IMR-90 (cell line): ENCODE results near the gene AMOTL1. TPM values are rescaled to one million over a fixed set of nuclear protein-coding genes. Genes with fewer than 3 reads are reported as not detected.

ENCODE experiments used
- ATAC-seq: fragments of 200-7000 bp; cut with Tn5 transposase; 2 replicates; pipeline ENCODE4 v1.9.1; 2020; ENCODE audit warnings: low read depth, mild to moderate bottlenecking, moderate library complexity
- BruUV-seq: library from RNA; stranded (reverse); fragments of 400-500 nt; replicated peaks from 2 replicates; lab custom pipeline; 2021; lab: Mats Ljungman, UMichigan
- CTCF ChIA-PET: fragments of 300-600 bp; formaldehyde crosslinking; extraction: SDS; loops from one replicate; lab custom pipeline; 2021; ENCODE audit warnings: antibody characterized with exemption; lab: Yijun Ruan, JAX
- POLR2A ChIA-PET: fragments of 300-600 bp; sonication (Branson Sonifier 250); formaldehyde crosslinking; loops from one replicate; lab custom pipeline; 2022; ENCODE audit warnings: antibody characterized with exemption; ENCODE audit not compliant: unreplicated experiment; lab: Charles Lee
- DNase-seq: peaks from one replicate; pipeline ENCODE4 v3.0.0; 2013
- H2AFZ ChIP-seq: replicated peaks from 2 replicates; pipeline ENCODE3; 2013; ENCODE audit warnings: low read length, mild to moderate bottlenecking; ENCODE audit not compliant: poor library complexity
- H2AK5ac ChIP-seq: 2 replicates; pipeline ENCODE4 v1.6.1; 2013; ENCODE audit warnings: low read depth, low read length, inconsistent platforms
- H2AK9ac ChIP-seq: replicated peaks from 2 replicates; pipeline ENCODE3; 2013; ENCODE audit warnings: mild to moderate bottlenecking, low read depth, low read length, moderate library complexity; ENCODE audit not compliant: poor library complexity
- H2BK120ac ChIP-seq: 2 replicates; pipeline ENCODE4 v1.6.1; 2013; ENCODE audit warnings: low read depth, low read length, inconsistent platforms
- H2BK15ac ChIP-seq: 3 replicates; pipeline ENCODE4 v1.6.1; 2013; ENCODE audit warnings: low read depth, low read length, inconsistent platforms
- H2BK20ac ChIP-seq: 2 replicates; pipeline ENCODE4 v1.6.1; 2013; ENCODE audit warnings: low read depth, mild to moderate bottlenecking, inconsistent platforms, low read length, moderate library complexity
- H2BK5ac ChIP-seq: 2 replicates; pipeline ENCODE4 v1.6.1; 2013; ENCODE audit warnings: mild to moderate bottlenecking, low read depth, low read length, inconsistent platforms; ENCODE audit not compliant: poor library complexity, severe bottlenecking
- H3K14ac ChIP-seq: replicated peaks from 2 replicates; pipeline ENCODE4 v1.6.1; 2013; ENCODE audit warnings: low read depth, low read length, inconsistent platforms
- H3K18ac ChIP-seq: 2 replicates; pipeline ENCODE4 v1.6.1; 2013; ENCODE audit warnings: low read depth, low read length, control low read depth
- H3K23ac ChIP-seq: 2 replicates; pipeline ENCODE4 v1.6.1; 2013; ENCODE audit warnings: low read depth, low read length, inconsistent platforms
- H3K27ac ChIP-seq: 2 replicates; pipeline ENCODE4 v1.5.1; 2013; ENCODE audit warnings: mild to moderate bottlenecking, control low read depth, low read length; ENCODE audit not compliant: insufficient read depth
- H3K27me3 ChIP-seq: 2 replicates; pipeline ENCODE4 v1.6.1; 2013; ENCODE audit warnings: low read length; ENCODE audit not compliant: control insufficient read depth, insufficient read depth
- H3K36me3 ChIP-seq: 2 replicates; pipeline ENCODE4 v1.6.1; 2013; ENCODE audit warnings: low read length, mixed read lengths; ENCODE audit not compliant: control insufficient read depth, insufficient read depth
- H3K4ac ChIP-seq: 2 replicates; pipeline ENCODE4 v1.6.1; 2013; ENCODE audit warnings: low read depth, low read length, inconsistent platforms
- H3K4me1 ChIP-seq: 2 replicates; pipeline ENCODE4 v1.6.1; 2013; ENCODE audit warnings: low read length, mixed read lengths; ENCODE audit not compliant: control insufficient read depth, insufficient read depth
- H3K4me2 ChIP-seq: 2 replicates; pipeline ENCODE4 v1.6.1; 2013; ENCODE audit warnings: low read depth, mild to moderate bottlenecking, control low read depth, low read length, moderate library complexity
- H3K4me3 ChIP-seq: 2 replicates; pipeline ENCODE4 v1.5.1; 2013; ENCODE audit warnings: low read depth, mild to moderate bottlenecking, control low read depth, low read length, moderate library complexity; ENCODE audit not compliant: insufficient read depth
- H3K56ac ChIP-seq: 2 replicates; pipeline ENCODE4 v1.6.1; 2013; ENCODE audit warnings: low read length, inconsistent platforms; ENCODE audit not compliant: insufficient read depth; ENCODE audit errors: extremely low read depth
- H3K79me1 ChIP-seq, 2 experiments: 2 replicates each; pipeline ENCODE4 v1.6.1; 2013; ENCODE audit warnings: low read length in 2 of 2, inconsistent platforms in 1 of 2, low read depth in 1 of 2
- H3K9ac ChIP-seq: 2 replicates; pipeline ENCODE4 v1.6.1; 2013; ENCODE audit warnings: low read depth, low read length, control low read depth
- H3K9me1 ChIP-seq: 2 replicates; pipeline ENCODE4 v1.6.1; 2013; ENCODE audit warnings: low read length, inconsistent platforms; ENCODE audit not compliant: insufficient read depth
- H3K9me3 ChIP-seq: 2 replicates; pipeline ENCODE4 v1.6.1; 2013; ENCODE audit warnings: low read length; ENCODE audit not compliant: control insufficient read depth, insufficient read depth
- H4K20me1 ChIP-seq: 2 replicates; pipeline ENCODE4 v1.6.1; 2013; ENCODE audit warnings: low read length, inconsistent platforms; ENCODE audit not compliant: insufficient read depth
- H4K5ac ChIP-seq: 2 replicates; pipeline ENCODE4 v1.6.1; 2013; ENCODE audit warnings: mild to moderate bottlenecking, low read depth, low read length, control low read depth
- H4K8ac ChIP-seq, 2 experiments: 2 replicates each; pipeline ENCODE4 v1.6.1; 2013; ENCODE audit warnings: low read depth in 2 of 2, low read length in 2 of 2, control low read depth in 1 of 2, inconsistent platforms in 1 of 2
- H4K91ac ChIP-seq: 2 replicates; pipeline ENCODE4 v1.6.1; 2013; ENCODE audit warnings: low read depth, low read length, inconsistent platforms; ENCODE audit not compliant: insufficient read depth
- BHLHE40 ChIP-seq: fragments of 150-350 bp; IDR thresholded peaks from 2 replicates; pipeline ENCODE4 v1.6.1; 2016; ENCODE audit warnings: mild to moderate bottlenecking, low read depth, low read length
- CEBPB ChIP-seq: IDR thresholded peaks from 2 replicates; pipeline ENCODE4 v1.6.1; 2012; ENCODE audit warnings: low read depth, low read length, improper control_type of control experiment
- CHD1 ChIP-seq: IDR thresholded peaks from 2 replicates; pipeline ENCODE4 v1.6.1; 2012; ENCODE audit warnings: low read depth, low read length, improper control_type of control experiment
- CTCF ChIP-seq: conservative IDR thresholded peaks from 2 replicates; pipeline ENCODE4 v1.5.1; 2012; ENCODE audit warnings: mild to moderate bottlenecking, low read depth, low read length, improper control_type of control experiment
- FOS ChIP-seq: fragments of 150-350 bp; IDR thresholded peaks from 2 replicates; pipeline ENCODE4 v1.6.1; 2016; ENCODE audit warnings: low read depth, low read length
- MAZ ChIP-seq: IDR thresholded peaks from 2 replicates; pipeline ENCODE4 v1.6.1; 2012; ENCODE audit warnings: low read depth, mild to moderate bottlenecking, low read length, improper control_type of control experiment, moderate library complexity, borderline replicate concordance
- NFE2L2 ChIP-seq: fragments of 150-350 bp; IDR thresholded peaks from 2 replicates; pipeline ENCODE4 v1.6.1; 2016; ENCODE audit warnings: low read depth, mild to moderate bottlenecking, low read length
- POLR2A ChIP-seq: IDR thresholded peaks from 2 replicates; pipeline ENCODE4 v1.6.1; 2012; ENCODE audit warnings: mild to moderate bottlenecking, low read depth, low read length
- RAD21 ChIP-seq: IDR thresholded peaks from 2 replicates; pipeline ENCODE4 v1.6.1; 2012; ENCODE audit warnings: low read length, improper control_type of control experiment
- RCOR1 ChIP-seq: IDR thresholded peaks from 2 replicates; pipeline ENCODE4 v1.6.1; 2012; ENCODE audit warnings: mild to moderate bottlenecking, low read length, improper control_type of control experiment; ENCODE audit not compliant: insufficient replicate concordance
- SMC3 ChIP-seq: fragments of 150-350 bp; IDR thresholded peaks from 2 replicates; pipeline ENCODE4 v1.6.1; 2016; ENCODE audit warnings: low read depth, mild to moderate bottlenecking, antibody characterized with exemption, low read length, moderate library complexity
- USF2 ChIP-seq: fragments of 150-350 bp; IDR thresholded peaks from 2 replicates; pipeline ENCODE4 v1.6.1; 2017; ENCODE audit warnings: mild to moderate bottlenecking, antibody characterized with exemption, low read length, low read depth
- WGBS, 2 experiments: methylation state at CpG; one replicate each; pipeline versions ENCODE4 v1.1.5 to v1.1.7; 2013; ENCODE audit warnings: missing lambda C conversion rate in 2 of 2; ENCODE audit not compliant: insufficient read length in 1 of 2; ENCODE audit errors: extremely low coverage in 2 of 2; 5-methylcytosine and 5-hydroxymethylcytosine counted together
- dilution Hi-C: fragments of 300-500 bp; cut with HindIII; formaldehyde crosslinking; loops from one replicate; pipeline ENCODE4 v1.14.3; 2018; ENCODE audit warnings: low sequenced_read_pairs; ENCODE audit not compliant: unreplicated experiment
- in situ Hi-C: fragments of 300-500 bp; cut with MboI; formaldehyde crosslinking; loops from 3 replicates; pipeline ENCODE4 v1.14.3; 2019; ENCODE audit warnings: low sequenced_read_pairs, inconsistent platforms, mixed read lengths
- intact Hi-C: fragments of 100-400 bp; cut with micrococcal nuclease; formaldehyde crosslinking; loops from 2 replicates; pipeline ENCODE4 v1.10.0; 2022
- polyA plus RNA-seq, 3 experiments: library from polyadenylated mRNA; depleted of rRNA; stranded (reverse); fragments of >200 nt; gene quantifications; 2 replicates each; pipeline ENCODE4 v1.2.3, GENCODE V29; 2012; ENCODE audit warnings: low replicate concordance in 1 of 3
- total RNA-seq: library from RNA; depleted of rRNA; stranded (reverse); fragments of >200 nt; gene quantifications from 2 replicates; pipeline ENCODE4 v1.2.3, GENCODE V29; 2012
- TF ChIP-seq, protein P1 (sequence below): fragments of 150-350 bp; IDR thresholded peaks from 2 replicates; pipeline ENCODE4 v1.6.1; 2016; ENCODE audit warnings: low read depth, mild to moderate bottlenecking, low read length, moderate library complexity, borderline replicate concordance

The AMOTL1 gene
- total and polyA plus RNA-seq, 2 of the 4 experiments (the other 2 are of a cell fraction), result 18.6 to 49.5 TPM

GRCh38 chr11:94876645-94877442 is 108.7 kb downstream of the AMOTL1 start:
- peak overlapping the region; percentile 89 for H2BK5ac ChIP-seq
- ATAC-seq (peak; percentile 97), DNase-seq (peak; percentile 98)
- H3K4me3 ChIP-seq, result no peak overlapping the region
- no TSS peak for BruUV-seq
- H4K91ac ChIP-seq, result peak overlapping the region; percentile 95
- H3K14ac ChIP-seq, result peak overlapping the region; percentile 96
- peak overlapping the region; percentile 59 for H3K9ac ChIP-seq
- H2BK15ac ChIP-seq, result peak overlapping the region; percentile 92
- H2AK5ac ChIP-seq, result peak overlapping the region; percentile 90
- H2AFZ ChIP-seq, result peak overlapping the region; percentile 85
- peak overlapping the region; percentile 83 for H2AK9ac ChIP-seq
- in situ Hi-C loops, result no loop called here
- peak overlapping the region; percentile 97 for H3K27ac ChIP-seq
- peak overlapping the region; percentile 87 for H3K23ac ChIP-seq
- H3K36me3 ChIP-seq, result peaks cover 56% of the 10 kb centered on the region
- CTCF ChIA-PET, result interaction anchor here (0.7 to 1.2 kb wide), 2 partner anchors 95 to 96 kb away, joined by 3 read pairs; no protein-coding TSS in a partner anchor
- H2BK120ac ChIP-seq, result peak overlapping the region; percentile 95
- no peaks in the 10 kb centered on the region for H3K27me3 ChIP-seq
- H3K4ac ChIP-seq, result peak overlapping the region; percentile 98
- peak overlapping the region; percentile 83 for H3K18ac ChIP-seq
- dilution Hi-C loops, result no loop called here
- WGBS, 2 experiments, result 0% methylated on average over 1 of the region's 12 CpGs; no CpG with 5 or more reads in 1 of the 2 experiments
- peak overlapping the region; percentile 81 for H4K5ac ChIP-seq
- intact Hi-C loops, result loop anchor here (1.0 to 5.0 kb wide), 3 partner anchors 90 to 254 kb away; no protein-coding TSS in a partner anchor
- peaks cover 13 to 49% of the 10 kb centered on the region in 2 experiments; a peak in 3 of 4 replicates for H3K79me1 ChIP-seq
- POLR2A ChIA-PET, result no interaction called here
- H2BK20ac ChIP-seq, result peak overlapping the region; percentile 95
- peaks cover 18% of the 10 kb centered on the region for H3K9me1 ChIP-seq
- H4K20me1 ChIP-seq, result no peaks in the 10 kb centered on the region
- H3K4me2 ChIP-seq, result peak overlapping the region; percentile 23
- H3K9me3 ChIP-seq, result no peaks in the 10 kb centered on the region
- H3K4me1 ChIP-seq, result peaks cover 15% of the 10 kb centered on the region
- peak overlapping the region; percentile 98 for H3K56ac ChIP-seq
- H4K8ac ChIP-seq, result peak overlapping the region; percentile 83 to 90
- TF ChIP-seq SMC3 (peak; percentile 34; the same call in 1 of the 2 replicates), BHLHE40 (no peak; the same call in 1 of the 2 replicates), RAD21 (peak; percentile 62), FOS (peak; percentile 80), RCOR1 (no peak), NFE2L2 (no peak), CEBPB (no peak), POLR2A (0 out of 2 replicates have a peak, but pooled peaks have one; percentile 21), USF2 (peak; percentile 72), MAZ (peak; percentile 30; the same call in 1 of the 2 replicates), CTCF (peak; percentile 52), CHD1 (no peak)
- TF ChIP-seq, protein P1, sequence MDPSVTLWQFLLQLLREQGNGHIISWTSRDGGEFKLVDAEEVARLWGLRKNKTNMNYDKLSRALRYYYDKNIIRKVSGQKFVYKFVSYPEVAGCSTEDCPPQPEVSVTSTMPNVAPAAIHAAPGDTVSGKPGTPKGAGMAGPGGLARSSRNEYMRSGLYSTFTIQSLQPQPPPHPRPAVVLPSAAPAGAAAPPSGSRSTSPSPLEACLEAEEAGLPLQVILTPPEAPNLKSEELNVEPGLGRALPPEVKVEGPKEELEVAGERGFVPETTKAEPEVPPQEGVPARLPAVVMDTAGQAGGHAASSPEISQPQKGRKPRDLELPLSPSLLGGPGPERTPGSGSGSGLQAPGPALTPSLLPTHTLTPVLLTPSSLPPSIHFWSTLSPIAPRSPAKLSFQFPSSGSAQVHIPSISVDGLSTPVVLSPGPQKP, result no peak
